Kidney (tissue), 14 donors: ENCODE data around the gene CEMIP. TPM values are rescaled to one million over a fixed set of nuclear protein-coding genes. Genes with fewer than 3 reads are reported as not detected.

Experiments used
- DNase-seq, 5 donors: peaks; one replicate each; pipeline ENCODE4 v3.0.0-alpha.2; 2013 to 2020
- FAIRE-seq: peaks from 2 replicates; lab custom pipeline; 2012; peaks lifted over from hg19 to GRCh38; lab: Jason Lieb, UNC
- H3K27ac ChIP-seq, 2 donors: one replicate each; pipeline ENCODE4 v1.7.0; 2013; ENCODE audit warnings: low read depth in 2 of 2, low read length in 2 of 2, inconsistent platforms in 1 of 2
- H3K27me3 ChIP-seq: one replicate; pipeline ENCODE4 v1.7.1; 2013; ENCODE audit warnings: low read length, inconsistent platforms; ENCODE audit not compliant: control insufficient read depth, insufficient read depth
- H3K36me3 ChIP-seq, 3 donors: one replicate each; pipeline versions ENCODE4 v1.7.0 to v1.7.1; 2013; ENCODE audit warnings: low read length in 3 of 3, control low read depth in 1 of 3, inconsistent platforms in 1 of 3; ENCODE audit not compliant: insufficient read depth in 3 of 3, control insufficient read depth in 2 of 3
- H3K4me1 ChIP-seq, 3 donors: one replicate each; pipeline versions ENCODE4 v1.7.0 to v1.7.1; 2013; ENCODE audit warnings: low read length in 3 of 3, inconsistent platforms in 1 of 3, low read depth in 1 of 3; ENCODE audit not compliant: control insufficient read depth in 2 of 3, insufficient read depth in 2 of 3
- H3K4me3 ChIP-seq, 3 donors: one replicate each; pipeline versions ENCODE4 v1.7.0 to v1.8.1; 2013; ENCODE audit warnings: low read length in 3 of 3, control low read depth in 1 of 3, inconsistent platforms in 1 of 3
- H3K9ac ChIP-seq, 3 donors: one replicate each; pipeline versions ENCODE4 v1.7.0 to v1.7.1; 2013; ENCODE audit warnings: low read length in 3 of 3, control low read depth in 1 of 3, inconsistent platforms in 1 of 3
- H3K9me3 ChIP-seq, 3 donors: one replicate each; pipeline versions ENCODE4 v1.7.0 to v1.7.1; 2013; ENCODE audit warnings: low read length in 3 of 3, control low read depth in 1 of 3, inconsistent platforms in 1 of 3; ENCODE audit not compliant: control insufficient read depth in 2 of 3, insufficient read depth in 1 of 3
- CTCF ChIP-seq: IDR thresholded peaks from 3 replicates; pipeline ENCODE4 v1.5.1; 2012; ENCODE audit warnings: mild to moderate bottlenecking, moderate library complexity, borderline replicate concordance; ENCODE audit not compliant: insufficient read depth; ENCODE audit errors: extremely low read depth
- intact Hi-C: fragments of 100-400 bp; cut with DNase I; formaldehyde crosslinking; loops from one replicate; pipeline ENCODE4 v1.11.1; 2022
- polyA plus RNA-seq: library from polyadenylated mRNA; stranded (reverse); fragments of 350-450 nt; fragmentation: Illumina TruSeq; extraction: RNeasy Lipid Tissue Mini Kit (QIAGEN cat#74804); gene quantifications from one replicate; pipeline ENCODE4 v1.2.3, GENCODE V29; 2014; ENCODE audit warnings: low read depth, low replicate concordance; ENCODE audit not compliant: insufficient read depth
- total RNA-seq: library from RNA; stranded (reverse); fragmentation: NEBNext Ultra II Directional; extraction: Animal tissue kit (Norgen Biotek cat#: 25700); gene quantifications from one replicate; pipeline ENCODE4 v1.2.1, GENCODE V29; 2021
- donor health status: control.
- donor health status: control.
- donor health status: control.
- donor health status: control.
- donor health status: control.
- donor health status: DM: yes; HTN: yes; CAD: no.
- donor health status: Normal renal cell carcinoma (clear cell type).

The CEMIP gene
- total and polyA plus RNA-seq, 2 donors from 2014 or later = 0.11 to 0.57 TPM

DNA sequence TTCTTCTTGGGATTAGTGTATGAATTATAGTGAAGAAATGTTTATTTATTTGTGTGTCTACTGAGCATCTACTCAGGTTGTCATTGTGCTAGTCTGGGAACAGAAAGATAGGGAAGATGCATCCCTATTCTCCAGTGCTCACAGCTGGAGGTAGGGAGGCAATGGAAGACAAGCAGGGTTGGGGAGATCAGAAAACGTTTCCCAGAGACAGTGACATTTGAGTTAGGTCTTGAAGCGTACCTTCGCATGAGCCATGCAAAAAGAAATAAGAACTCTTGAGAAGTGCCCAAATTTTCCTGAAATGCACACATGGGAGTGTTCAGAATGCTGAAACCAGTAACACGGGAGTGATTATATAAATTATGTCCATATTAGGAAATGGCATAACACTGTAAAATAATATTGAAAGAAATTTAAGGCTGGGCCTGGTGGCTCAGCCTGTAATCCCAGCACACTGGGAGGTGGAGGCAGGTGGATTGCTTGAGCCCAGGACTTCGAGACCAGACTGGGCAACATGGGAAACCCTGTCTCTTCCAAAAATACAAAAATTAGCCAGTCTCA lies 5.3 kb upstream of the CEMIP start:
- DNase-seq (no peak), FAIRE-seq (no peak)
- peaks cover 0 to 6% (median 0%) of the 10 kb centered on the region in 3 donors for H3K4me1 ChIP-seq
- H3K27me3 ChIP-seq = peaks cover 2% of the 10 kb centered on the region
- H3K9me3 ChIP-seq = no peaks in the 10 kb centered on the region
- intact Hi-C loops = no loop called here
- H3K9ac ChIP-seq = no peak overlapping the region
- H3K36me3 ChIP-seq = no peaks in the 10 kb centered on the region
- no peak for TF ChIP-seq CTCF
- no peak overlapping the region for H3K27ac ChIP-seq
- H3K4me3 ChIP-seq = no peak overlapping the region

DNA sequence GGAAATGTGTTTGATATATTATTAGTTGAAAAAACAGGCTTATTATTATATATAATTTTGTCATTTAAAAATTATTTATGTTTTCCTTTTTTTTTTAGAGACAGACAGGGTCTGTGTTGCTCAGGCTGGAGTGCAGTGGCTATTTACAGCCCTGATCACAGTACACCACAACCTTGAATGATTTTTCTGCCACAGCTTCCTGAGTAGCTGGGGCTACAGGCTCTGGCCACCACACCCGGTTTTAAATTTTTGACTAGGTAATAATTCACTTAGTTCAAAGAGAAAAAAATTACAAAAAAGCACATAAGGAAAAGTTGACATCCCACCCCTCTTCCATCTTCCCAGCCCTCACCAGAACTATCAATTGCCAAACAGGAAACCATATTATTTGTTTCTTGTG lies 4.7 kb upstream of the CEMIP start:
- Histone ChIP-seq H3K27ac (no peak overlapping the region), H3K27me3 (peaks cover 2% of the 10 kb centered on the region), H3K9me3 (no peaks in the 10 kb centered on the region), H3K4me1 (peaks cover 0 to 7% (median 0%) of the 10 kb centered on the region in 3 donors), H3K4me3 (no peak overlapping the region), H3K36me3 (no peaks in the 10 kb centered on the region), H3K9ac (no peak overlapping the region)
- intact Hi-C loops = no loop called here
- no peak for FAIRE-seq
- DNase-seq = no peak
- TF ChIP-seq CTCF = no peak

- H3K9ac ChIP-seq = no peak overlapping the region
- no peak overlapping the region for H3K4me3 ChIP-seq
- DNase-seq (no peak), FAIRE-seq (no peak)
- intact Hi-C loops = no loop called here
- H3K27ac ChIP-seq = no peak overlapping the region
- H3K36me3 ChIP-seq = no peaks in the 10 kb centered on the region
- H3K9me3 ChIP-seq = no peaks in the 10 kb centered on the region
- no peak for TF ChIP-seq CTCF
- peaks cover 0 to 15% (median 0%) of the 10 kb centered on the region in 3 donors for H3K4me1 ChIP-seq
- peaks cover 6% of the 10 kb centered on the region for H3K27me3 ChIP-seq
Observed at GRCh38 chr15:80775338-80775737, 3.8 kb upstream of the CEMIP start.
